HT-29 (cell line): ENCODE data around the gene CSNK1A1. TPM values are rescaled to one million over a fixed set of nuclear protein-coding genes. Genes with fewer than 3 reads are reported as not detected.
"Not testable (repeated sequence)": the region's sequence is repeated elsewhere in the genome, so short reads cannot be mapped to it uniquely, and the experiment has no call there.

ENCODE experiments used
- DNase-seq: peaks from one replicate; pipeline ENCODE4 v3.0.0-alpha.2; 2015; ENCODE audit warnings: low spot score
- total RNA-seq: library from RNA; depleted of rRNA; stranded (reverse); fragments of >200 nt; shearing (Covaris generic); gene quantifications from 2 replicates; pipeline ENCODE4 v1.2.3, GENCODE V29; 2014

CSNK1A1 gene
- total RNA-seq, 1 experiment from 2014 or later, result 318 TPM

DNA sequence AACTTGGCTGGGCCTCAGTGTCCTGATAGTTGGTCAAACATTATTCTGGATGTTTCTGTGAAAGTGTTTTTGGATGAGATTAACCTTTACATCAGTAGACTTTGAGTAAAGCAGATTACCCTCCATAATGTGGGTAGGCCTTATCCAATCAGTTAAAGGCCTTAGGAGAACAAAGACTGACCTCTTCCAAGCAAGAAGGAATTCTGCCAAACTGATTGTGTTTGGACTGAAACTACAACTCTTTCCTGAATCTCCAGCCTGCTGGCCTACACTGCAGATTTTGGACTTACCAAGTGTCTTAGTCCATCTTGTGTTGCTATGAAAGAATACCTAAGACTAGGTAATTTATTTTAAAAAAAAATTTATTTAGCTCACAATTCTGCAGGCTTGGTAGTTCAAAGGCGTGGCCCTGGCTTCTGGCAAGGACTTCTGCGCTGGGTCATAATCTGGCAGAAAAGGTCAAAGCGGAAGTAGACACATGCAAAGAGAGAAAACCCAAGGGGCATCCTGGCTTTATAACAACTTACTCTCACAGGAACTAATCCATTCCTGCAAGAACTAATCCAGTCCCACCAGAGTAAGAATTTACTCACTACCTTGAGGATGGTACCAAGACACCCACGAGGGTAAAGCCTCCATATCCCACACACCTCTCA is 21.5 kb upstream of the CSNK1A1 start:
- DNase-seq, result no peak

DNA sequence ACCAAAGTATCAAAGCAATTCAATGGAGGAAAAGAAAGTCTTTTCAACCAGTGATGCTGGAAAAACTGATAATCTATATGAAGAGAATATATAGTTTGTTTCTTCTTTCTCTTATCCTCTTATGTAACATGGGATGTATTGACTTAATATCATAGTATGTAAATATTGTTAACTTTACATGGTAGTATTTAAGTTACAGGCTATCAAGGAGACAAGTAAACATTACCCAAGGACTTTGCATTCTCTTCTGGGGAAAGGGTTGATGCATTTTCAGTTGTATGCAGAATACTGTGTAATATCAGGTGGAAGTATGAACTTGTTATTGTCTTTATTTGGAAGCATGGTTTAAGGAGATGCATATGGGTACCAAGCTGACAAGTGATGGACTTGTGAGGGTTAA is 20.9 kb upstream of the CSNK1A1 start:
- no peak for DNase-seq

DNA sequence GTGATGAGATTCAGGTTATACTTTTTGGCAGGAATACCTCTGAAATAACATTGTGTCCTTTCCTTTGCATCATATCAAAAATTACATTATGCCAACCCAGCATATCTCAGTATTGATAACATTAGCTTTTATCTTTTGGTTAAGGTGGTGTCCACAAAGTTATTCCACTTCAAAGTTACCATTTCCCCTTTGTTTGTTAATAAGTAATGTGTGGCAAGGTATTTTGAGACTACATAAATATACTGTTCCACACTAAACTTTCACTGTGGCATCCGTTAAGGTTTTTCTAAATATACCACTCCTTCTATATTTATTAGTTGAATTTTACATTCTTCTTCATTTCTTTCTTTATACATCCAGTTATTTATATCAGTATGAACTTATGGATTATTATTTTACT is 16.0 kb upstream of the CSNK1A1 start:
- DNase-seq, result no peak

- DNase-seq, result peak; percentile 83
Measured at GRCh38 chr5:149564542-149565140, 13.4 kb upstream of the CSNK1A1 start.

GRCh38 chr5:149563466-149563865 is 12.2 kb upstream of the CSNK1A1 start:
- no peak for DNase-seq

- peak; percentile 45 for DNase-seq
Measured at GRCh38 chr5:149561848-149562247, 10.6 kb upstream of the CSNK1A1 start.

- DNase-seq, result no peak
Measured at GRCh38 chr5:149559706-149560105, 8.5 kb upstream of the CSNK1A1 start.

GRCh38 chr5:149552553-149553160 is 1.4 kb upstream of the CSNK1A1 start:
- DNase-seq, result no peak

GRCh38 chr5:149552038-149552494 is 827 bp upstream of the CSNK1A1 start:
- no peak for DNase-seq

GRCh38 chr5:149550594-149551226 is 529 bp downstream of the CSNK1A1 start:
- DNase-seq, result peak; percentile 32

DNA sequence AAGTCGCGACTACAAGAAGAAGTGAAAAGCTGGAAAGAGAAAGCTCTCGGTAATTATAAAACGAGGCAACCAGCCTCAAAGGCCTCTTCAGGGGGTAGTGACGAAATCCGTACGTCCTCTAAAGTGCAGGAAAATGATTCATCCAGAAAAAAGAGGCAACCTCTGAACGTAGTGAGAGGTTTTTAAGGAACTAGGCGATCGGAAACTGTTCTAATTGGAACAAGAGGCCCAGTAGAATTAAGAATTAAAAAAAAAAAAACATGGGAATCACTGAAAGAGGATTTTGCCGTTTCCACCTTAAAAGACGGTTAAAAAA is 1.0 kb downstream of the CSNK1A1 start:
- no peak for DNase-seq

DNA sequence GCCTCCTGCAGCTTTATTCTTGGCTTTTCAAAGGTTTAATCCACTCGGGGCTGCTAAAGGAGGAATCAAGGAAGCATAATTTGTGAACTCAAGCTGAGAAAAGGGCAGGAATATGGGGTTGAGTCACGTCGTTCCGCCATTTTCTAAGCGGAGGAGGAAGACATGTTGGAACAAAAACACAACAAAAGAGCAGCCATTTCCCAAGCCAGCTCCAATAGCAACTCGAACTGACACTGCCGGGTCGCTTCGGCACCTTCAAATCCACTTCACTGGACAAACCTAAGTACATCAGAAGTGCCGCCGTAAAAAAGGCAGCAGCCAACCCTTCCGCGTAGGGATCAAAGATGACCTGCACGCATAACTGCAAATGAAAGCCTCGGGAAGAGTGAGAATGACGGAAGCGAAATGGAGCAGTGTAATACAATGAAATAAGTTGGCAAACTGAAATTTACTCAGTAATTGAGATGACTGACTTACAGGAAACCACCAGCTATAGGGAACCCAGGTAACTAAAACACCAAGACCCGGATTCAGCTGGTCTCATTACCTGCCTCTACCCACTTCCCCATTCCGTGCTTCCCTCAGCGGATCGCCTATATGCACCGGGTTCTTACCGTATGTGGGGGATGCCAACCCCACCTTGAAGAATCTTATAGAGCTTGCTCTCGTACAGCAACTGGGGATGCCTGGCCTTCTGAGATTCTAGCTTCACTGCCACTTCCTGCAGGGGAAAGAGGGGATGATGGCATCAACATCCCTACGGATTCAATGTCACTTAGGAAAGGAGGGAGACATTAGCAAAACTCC is 1.6 kb downstream of the CSNK1A1 start:
- peak; percentile 64 for DNase-seq

DNA sequence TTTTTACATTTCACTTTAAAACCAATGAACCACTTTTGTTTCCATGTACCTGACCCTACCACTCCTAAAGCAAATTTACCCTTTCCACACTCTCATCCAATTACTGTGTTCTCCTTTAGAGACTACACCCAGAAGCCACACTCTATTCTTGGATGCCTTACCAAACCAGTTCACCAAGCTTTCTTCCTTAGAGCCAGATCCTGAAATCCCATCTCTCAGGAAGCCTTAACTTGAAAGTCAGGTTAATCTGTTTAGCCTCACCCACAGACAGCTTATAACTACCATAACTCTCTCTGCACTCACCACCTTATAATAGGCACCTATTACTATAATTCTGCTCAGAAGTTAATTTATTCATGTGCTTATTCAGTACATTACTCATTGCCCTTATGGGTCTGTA is 4.3 kb downstream of the CSNK1A1 start:
- peak; percentile 93 for DNase-seq

DNA sequence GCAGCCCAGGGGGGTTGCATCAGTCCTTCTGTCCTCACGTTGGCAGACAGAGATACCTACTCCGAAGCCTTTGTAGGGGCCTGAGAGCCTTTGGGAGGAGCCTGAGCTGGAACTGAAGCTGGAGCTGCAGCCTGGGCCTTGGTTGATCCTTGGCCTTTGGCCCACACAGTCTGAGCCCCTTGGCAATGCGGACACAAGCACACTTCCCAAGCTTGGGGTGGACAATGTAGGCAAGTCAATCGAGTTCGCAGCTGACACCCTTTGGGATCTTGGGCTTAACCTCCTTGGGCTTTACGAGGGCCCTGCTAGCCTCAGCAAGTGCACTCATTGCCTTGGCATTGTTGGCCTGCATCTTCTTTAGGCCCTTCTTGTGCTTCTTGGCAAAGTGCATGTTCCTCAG is 5.9 kb downstream of the CSNK1A1 start:
- no peak for DNase-seq

DNA sequence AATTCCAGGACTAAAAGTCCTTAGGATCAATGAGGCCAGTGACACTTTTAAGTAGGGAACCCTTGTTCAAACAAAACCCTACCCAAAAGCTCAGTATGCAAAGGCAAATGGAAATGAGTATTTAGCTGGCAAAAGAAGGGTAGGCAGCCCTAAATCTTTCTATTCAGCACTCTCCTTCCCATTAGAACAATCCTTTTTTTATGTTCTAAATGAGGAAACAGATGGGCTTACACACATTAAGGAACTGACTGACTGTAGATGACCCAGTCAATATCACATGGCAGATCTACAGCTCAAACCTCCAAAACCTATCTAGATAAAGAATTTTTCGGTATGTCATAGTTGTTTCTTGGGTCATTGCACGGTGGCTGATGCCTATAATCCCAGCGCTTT is 7.2 kb downstream of the CSNK1A1 start:
- no peak for DNase-seq

DNA sequence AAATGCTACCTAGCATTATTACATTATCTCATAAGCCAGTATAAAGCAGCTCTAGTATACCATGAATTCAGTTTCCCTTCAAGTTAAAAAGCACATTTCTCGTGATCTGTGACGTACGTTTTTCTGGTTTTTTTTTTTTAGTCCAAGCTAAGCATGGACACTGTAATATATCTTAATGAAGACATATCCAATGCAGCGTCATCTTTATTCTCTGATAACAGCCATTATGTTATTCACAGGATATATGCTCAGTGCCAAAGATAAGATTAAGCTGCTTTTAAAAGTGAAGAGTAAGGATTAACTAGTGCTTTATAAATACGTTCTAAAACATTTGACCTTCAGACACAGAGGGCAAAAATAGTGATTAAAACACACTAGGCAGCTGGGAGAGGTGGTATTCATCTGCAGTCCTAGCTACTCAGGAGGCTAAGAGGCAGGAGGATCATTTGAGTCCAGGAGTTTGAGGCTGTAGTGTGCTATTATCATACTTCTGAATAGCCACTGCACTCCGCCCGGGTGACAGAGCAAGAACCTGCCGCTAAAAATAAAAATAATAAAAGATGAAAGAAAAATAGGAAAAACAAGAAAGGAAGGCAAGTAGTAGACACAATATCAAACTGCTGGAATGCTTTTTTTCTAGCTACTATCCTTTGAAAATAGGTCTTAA is 7.7 kb downstream of the CSNK1A1 start:
- DNase-seq, result no peak

- no peak for DNase-seq
Measured at GRCh38 chr5:149541893-149542292, 9.3 kb downstream of the CSNK1A1 start.

GRCh38 chr5:149540089-149540488 is 11.2 kb downstream of the CSNK1A1 start:
- DNase-seq, result no peak

- DNase-seq, result no peak
Measured at GRCh38 chr5:149537374-149537975, 13.8 kb downstream of the CSNK1A1 start.

DNA sequence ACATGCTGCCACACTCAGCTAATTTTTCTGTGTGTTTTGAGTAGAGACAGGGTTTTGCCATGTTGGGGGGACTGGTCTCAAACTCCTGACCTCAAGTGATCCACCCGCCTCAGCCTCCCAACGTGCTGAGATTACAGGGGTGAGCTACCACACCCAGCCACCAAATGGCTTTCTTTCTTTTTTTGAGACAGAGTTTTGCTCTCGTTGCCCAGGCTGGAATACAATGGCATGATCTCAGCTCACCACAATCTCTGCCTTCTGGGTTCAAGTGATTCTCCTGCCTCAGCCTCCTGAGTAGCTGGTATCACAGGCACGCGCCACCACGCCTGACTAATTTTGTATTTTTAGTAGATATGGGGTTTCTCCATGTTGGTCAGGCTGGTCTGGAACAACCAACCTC is 15.5 kb downstream of the CSNK1A1 start:
- not testable (repeated sequence) for DNase-seq

GRCh38 chr5:149532413-149532812 is 18.8 kb downstream of the CSNK1A1 start:
- no peak for DNase-seq
